Endothelial cell of umbilical vein (primary cell): Measurements from ENCODE around the gene CEP72. TPM values are rescaled to one million over a fixed set of nuclear protein-coding genes. Genes with fewer than 3 reads are reported as not detected.

Source experiments
- BruUV-seq: library from RNA; stranded (reverse); fragments of 400-500 nt; replicated peaks from 2 replicates; lab custom pipeline; 2021; lab: Mats Ljungman, UMichigan
- CTCF ChIA-PET: fragments of 300-600, 350-600 bp; sonication (Branson Sonifier 250); formaldehyde crosslinking; loops from one replicate; lab custom pipeline; 2021; ENCODE audit warnings: antibody characterized with exemption, inconsistent platforms; lab: Charles Lee
- POLR2A ChIA-PET: fragments of 300-600, 350-600 bp; sonication (Branson Sonifier 250); formaldehyde crosslinking; loops from one replicate; lab custom pipeline; 2021; ENCODE audit warnings: antibody characterized with exemption, inconsistent platforms; lab: Charles Lee
- DNase-seq: peaks from one replicate; pipeline ENCODE4 v3.0.0-alpha.2; 2011; ENCODE audit warnings: low read depth, low spot score
- FAIRE-seq: peaks from 2 replicates; lab custom pipeline; 2011; peaks lifted over from hg19 to GRCh38; lab: Jason Lieb, UNC
- H2AFZ ChIP-seq: 2 replicates; pipeline ENCODE4 v1.6.0; 2012; ENCODE audit warnings: low read depth, low read length, control low read depth, inconsistent platforms
- H3K27ac ChIP-seq: 2 replicates; pipeline ENCODE4 v1.5.1; 2011; ENCODE audit warnings: low read depth, mild to moderate bottlenecking, control low read depth, low read length, moderate library complexity; ENCODE audit not compliant: insufficient read depth
- H3K27me3 ChIP-seq, 2 experiments: 2 replicates each; pipeline versions ENCODE4 v1.6.0 to v1.6.1; 2011; ENCODE audit warnings: low read length in 2 of 2, mixed read lengths in 1 of 2; ENCODE audit not compliant: control insufficient read depth in 2 of 2, insufficient read depth in 2 of 2
- H3K36me3 ChIP-seq, 2 experiments: 2 replicates in 1 of 2; 3 replicates in 1 of 2; pipeline ENCODE4 v1.5.1; 2011; ENCODE audit warnings: low read length in 2 of 2, mild to moderate bottlenecking in 1 of 2, moderate library complexity in 1 of 2; ENCODE audit not compliant: control insufficient read depth in 2 of 2, insufficient read depth in 2 of 2; ENCODE audit errors: extremely low read depth in 1 of 2
- H3K4me1 ChIP-seq: 3 replicates; pipeline ENCODE4 v1.5.1; 2011; ENCODE audit warnings: mild to moderate bottlenecking, low read length; ENCODE audit not compliant: control insufficient read depth, insufficient read depth; ENCODE audit errors: extremely low read depth
- H3K4me2 ChIP-seq: 2 replicates; pipeline ENCODE4 v1.6.1; 2011; ENCODE audit warnings: low read length, control low read depth, mixed read lengths; ENCODE audit not compliant: insufficient read depth
- H3K4me3 ChIP-seq, 3 experiments: fragments of 200-600 bp in 1 of 3; sonication (generic), shearing (Covaris generic) in 1 of 3; replicated peaks in 1 of 3; 2 replicates each; pipeline ENCODE4 v1.5.1; 2011 to 2016; ENCODE audit warnings: control low read depth in 3 of 3, low read length in 3 of 3, mild to moderate bottlenecking in 2 of 3, inconsistent platforms in 1 of 3, low read depth in 1 of 3, moderate library complexity in 1 of 3; ENCODE audit not compliant: insufficient read depth in 1 of 3
- H3K79me2 ChIP-seq: 2 replicates; pipeline ENCODE4 v1.6.0; 2012; ENCODE audit warnings: low read length, inconsistent platforms; ENCODE audit not compliant: control insufficient read depth, insufficient read depth
- H3K9ac ChIP-seq: replicated peaks from 2 replicates; pipeline ENCODE3; 2011; ENCODE audit warnings: low read length, control low read depth; ENCODE audit not compliant: insufficient read depth; ENCODE audit errors: extremely low read depth
- H3K9me1 ChIP-seq: replicated peaks from 3 replicates; pipeline ENCODE4 v1.6.0; 2011; ENCODE audit warnings: mild to moderate bottlenecking, low read length; ENCODE audit not compliant: control insufficient read depth, insufficient read depth; ENCODE audit errors: extremely low read depth
- H3K9me3 ChIP-seq: replicated peaks from 2 replicates; pipeline ENCODE4 v1.5.1; 2012; ENCODE audit warnings: low read length, inconsistent platforms; ENCODE audit not compliant: control insufficient read depth, insufficient read depth
- H4K20me1 ChIP-seq: replicated peaks from 2 replicates; pipeline ENCODE3; 2011; ENCODE audit warnings: mild to moderate bottlenecking, low read length; ENCODE audit not compliant: control insufficient read depth, insufficient read depth; ENCODE audit errors: extremely low read depth
- EZH2 ChIP-seq: IDR thresholded peaks from 2 replicates; pipeline ENCODE4 v1.6.1; 2012; ENCODE audit warnings: borderline replicate concordance, low read depth, mild to moderate bottlenecking, moderate library complexity, low read length, inconsistent platforms; ENCODE audit not compliant: severe bottlenecking
- FOS ChIP-seq: IDR thresholded peaks from 2 replicates; pipeline ENCODE4 v1.6.1; 2011; ENCODE audit warnings: mild to moderate bottlenecking, low read length, moderate library complexity, borderline replicate concordance; ENCODE audit not compliant: insufficient read depth
- GATA2 ChIP-seq: IDR thresholded peaks from 2 replicates; pipeline ENCODE4 v1.7.0; 2011; ENCODE audit warnings: low read depth, mild to moderate bottlenecking, moderate library complexity, mixed read lengths, low read length; ENCODE audit not compliant: insufficient read length, insufficient read depth
- JUN ChIP-seq: IDR thresholded peaks from 2 replicates; pipeline ENCODE4 v1.6.1; 2011; ENCODE audit warnings: borderline replicate concordance, low read depth; ENCODE audit not compliant: insufficient read length, insufficient read depth
- MAX ChIP-seq: IDR thresholded peaks from 2 replicates; pipeline ENCODE4 v1.6.1; 2011; ENCODE audit not compliant: insufficient read depth, insufficient read length
- MYC ChIP-seq: IDR thresholded peaks from one replicate; pipeline ENCODE4 v1.6.1; 2011; ENCODE audit warnings: mild to moderate bottlenecking, low read depth, low read length
- POLR2A ChIP-seq: IDR thresholded peaks from 2 replicates; pipeline ENCODE4 v1.6.1; 2012; ENCODE audit warnings: low read depth, mild to moderate bottlenecking, control low read depth, low read length
- POLR2AphosphoS5 ChIP-seq: IDR thresholded peaks from 2 replicates; pipeline ENCODE4 v1.6.1; 2012; ENCODE audit warnings: low read depth, mild to moderate bottlenecking, control low read depth, low read length, moderate library complexity; ENCODE audit not compliant: insufficient read depth
- dilution Hi-C: fragments of 300-500 bp; cut with MboI; formaldehyde crosslinking; loops from one replicate; pipeline ENCODE4 v1.15.0; 2019; ENCODE audit warnings: low sequenced_read_pairs; ENCODE audit not compliant: extremely low pct_ligation_motif_present
- intact Hi-C: fragments of 100-400 bp; cut with micrococcal nuclease; formaldehyde crosslinking; loops from one replicate; pipeline ENCODE4 v1.10.0; 2022
- polyA plus RNA-seq, 4 experiments: library from polyadenylated mRNA; depleted of rRNA in 3 of 4; stranded (reverse) in 3 of 4; unstranded in 1 of 4; fragments of >200 nt; gene quantifications; 2 replicates each; pipeline versions ENCODE4 v1.2.1 to v1.2.3, GENCODE V29; 2011 to 2012; ENCODE audit warnings: missing spikeins in 1 of 4
- total RNA-seq: library from RNA; stranded (reverse); gene quantifications from 2 replicates; pipeline ENCODE4 v1.2.3, GENCODE V29; 2021
- TF ChIP-seq, protein P1 (sequence below), 2 donors: IDR thresholded peaks; 1 replicate in 1 of 2; 2 replicates in 1 of 2; pipeline ENCODE4 v1.5.1; 2011; ENCODE audit warnings: low read length in 2 of 2, mild to moderate bottlenecking in 2 of 2, moderate library complexity in 2 of 2, control low read depth in 1 of 2, inconsistent platforms in 1 of 2, low read depth in 1 of 2; ENCODE audit not compliant: insufficient read depth in 1 of 2; ENCODE audit errors: extremely low read depth in 1 of 2

Gene CEP72
- total and polyA plus RNA-seq, 2 donors (not counting 3 experiments of a cell fraction or from before 2014, with no cell fraction given) = 2.9 to 9.5 TPM

DNA sequence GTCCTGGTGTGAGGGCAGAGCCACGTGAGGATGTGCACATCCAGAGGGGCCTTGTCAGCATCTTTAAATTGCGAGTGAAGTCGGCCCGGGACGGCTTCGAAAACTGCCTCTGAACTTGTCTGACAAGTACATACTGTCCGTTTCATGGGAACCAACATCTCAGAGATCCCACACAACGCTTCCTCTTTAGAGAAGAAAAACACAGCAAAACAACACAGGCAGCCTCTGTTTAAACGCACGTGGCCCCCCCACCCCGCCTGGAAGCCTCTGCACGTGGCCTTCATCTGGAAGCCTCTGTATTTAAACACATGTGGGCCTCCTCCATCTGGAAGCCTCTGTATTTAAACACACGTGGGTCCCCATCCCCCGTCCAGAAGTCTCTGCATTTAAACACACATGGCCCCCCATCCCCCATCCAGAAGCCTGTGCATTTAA is 29.2 kb downstream of the CEP72 start:
- Histone ChIP-seq H2AFZ (no peak overlapping the region), H3K36me3 (peaks cover 2 to 5% of the 10 kb centered on the region in 2 experiments), H3K27me3 (no peaks in the 10 kb centered on the region), H4K20me1 (no peaks in the 10 kb centered on the region), H3K9me3 (no peaks in the 10 kb centered on the region), H3K4me2 (no peak overlapping the region), H3K9ac (no peak overlapping the region), H3K27ac (no peak overlapping the region), H3K9me1 (no peaks in the 10 kb centered on the region), H3K4me3 (no peak overlapping the region), H3K4me1 (no peaks in the 10 kb centered on the region), H3K79me2 (no peaks in the 10 kb centered on the region)
- no TSS peak for BruUV-seq
- FAIRE-seq = no peak
- POLR2A ChIA-PET = no interaction called here
- intact Hi-C loops (no loop called here), dilution Hi-C loops (no loop called here)
- CTCF ChIA-PET = no interaction called here
- TF ChIP-seq EZH2 = no peak
- TF ChIP-seq POLR2AphosphoS5 = no peak
- no peak for TF ChIP-seq MAX
- no peak for TF ChIP-seq POLR2A
- no peak for TF ChIP-seq MYC
- TF ChIP-seq FOS = no peak
- TF ChIP-seq JUN = no peak
- no peak for TF ChIP-seq GATA2
- TF ChIP-seq, protein P1, sequence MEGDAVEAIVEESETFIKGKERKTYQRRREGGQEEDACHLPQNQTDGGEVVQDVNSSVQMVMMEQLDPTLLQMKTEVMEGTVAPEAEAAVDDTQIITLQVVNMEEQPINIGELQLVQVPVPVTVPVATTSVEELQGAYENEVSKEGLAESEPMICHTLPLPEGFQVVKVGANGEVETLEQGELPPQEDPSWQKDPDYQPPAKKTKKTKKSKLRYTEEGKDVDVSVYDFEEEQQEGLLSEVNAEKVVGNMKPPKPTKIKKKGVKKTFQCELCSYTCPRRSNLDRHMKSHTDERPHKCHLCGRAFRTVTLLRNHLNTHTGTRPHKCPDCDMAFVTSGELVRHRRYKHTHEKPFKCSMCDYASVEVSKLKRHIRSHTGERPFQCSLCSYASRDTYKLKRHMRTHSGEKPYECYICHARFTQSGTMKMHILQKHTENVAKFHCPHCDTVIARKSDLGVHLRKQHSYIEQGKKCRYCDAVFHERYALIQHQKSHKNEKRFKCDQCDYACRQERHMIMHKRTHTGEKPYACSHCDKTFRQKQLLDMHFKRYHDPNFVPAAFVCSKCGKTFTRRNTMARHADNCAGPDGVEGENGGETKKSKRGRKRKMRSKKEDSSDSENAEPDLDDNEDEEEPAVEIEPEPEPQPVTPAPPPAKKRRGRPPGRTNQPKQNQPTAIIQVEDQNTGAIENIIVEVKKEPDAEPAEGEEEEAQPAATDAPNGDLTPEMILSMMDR (IDR thresholded peaks at IDR 0.05; ENCODE audit: extremely low read depth in 1 of 2, insufficient read depth in 1 of 2, low read depth in 1 of 2, low read length in 2 of 2) = no peak
- DNase-seq = no peak
